TTC549 (cell line): ENCODE measurements around the gene TNPO1.

ENCODE experiments used
- FAIRE-seq: peaks from 2 replicates; lab custom pipeline; 2012; peaks lifted over from hg19 to GRCh38; lab: Jason Lieb, UNC

Gene TNPO1

GRCh38 chr5:72818866-72819534, 2.5 kb downstream of the TNPO1 start:
- no peak for FAIRE-seq

- no peak for FAIRE-seq
Measured at GRCh38 chr5:72821776-72822175, 5.3 kb downstream of the TNPO1 start.

- FAIRE-seq: no peak
Measured at GRCh38 chr5:72822944-72823343, 6.5 kb downstream of the TNPO1 start.

- no peak for FAIRE-seq
Measured at GRCh38 chr5:72829707-72830106, 13.2 kb downstream of the TNPO1 start.

- FAIRE-seq: no peak
Measured at GRCh38 chr5:72830362-72830761, 13.9 kb downstream of the TNPO1 start.

- no peak for FAIRE-seq
Measured at GRCh38 chr5:72831685-72832084, 15.2 kb downstream of the TNPO1 start.

GRCh38 chr5:72834924-72835323, 18.5 kb downstream of the TNPO1 start:
- no peak for FAIRE-seq

GRCh38 chr5:72835633-72836032, 19.2 kb downstream of the TNPO1 start:
- FAIRE-seq: no peak

GRCh38 chr5:72836810-72837209, 20.3 kb downstream of the TNPO1 start:
- no peak for FAIRE-seq

GRCh38 chr5:72837524-72838096, 21.1 kb downstream of the TNPO1 start:
- FAIRE-seq: no peak

- FAIRE-seq: no peak
Measured at GRCh38 chr5:72840041-72840440, 23.6 kb downstream of the TNPO1 start.

GRCh38 chr5:72841756-72842535, 25.5 kb downstream of the TNPO1 start:
- FAIRE-seq: no peak

GRCh38 chr5:72842816-72843215, 26.4 kb downstream of the TNPO1 start:
- FAIRE-seq: no peak

GRCh38 chr5:72844218-72844603, 27.8 kb downstream of the TNPO1 start:
- FAIRE-seq: no peak

- FAIRE-seq: no peak
Measured at GRCh38 chr5:72845889-72846288, 29.4 kb downstream of the TNPO1 start.

- no peak for FAIRE-seq
Measured at GRCh38 chr5:72846483-72846882, 30.0 kb downstream of the TNPO1 start.

- FAIRE-seq: no peak
Measured at GRCh38 chr5:72847439-72847838, 31.0 kb downstream of the TNPO1 start.

GRCh38 chr5:72847989-72848473, 31.6 kb downstream of the TNPO1 start:
- no peak for FAIRE-seq

GRCh38 chr5:72848474-72849428, 32.3 kb downstream of the TNPO1 start:
- FAIRE-seq: no peak

GRCh38 chr5:72849546-72849945, 33.1 kb downstream of the TNPO1 start:
- no peak for FAIRE-seq

GRCh38 chr5:72850113-72850512, 33.7 kb downstream of the TNPO1 start:
- FAIRE-seq: no peak

GRCh38 chr5:72852356-72852755, 35.9 kb downstream of the TNPO1 start:
- FAIRE-seq: no peak
